K562 (cell line): Measurements from ENCODE around the gene PIF1. TPM values are rescaled to one million over a fixed set of nuclear protein-coding genes. Genes with fewer than 3 reads are reported as not detected.
A peak's percentile ranks its signal among the peaks of the same experiment; 100 is the strongest.

ENCODE experiments used
- CXXC5 ChIP-seq: fragments of 250-450 bp; sonication (Bioruptor Pico); IDR thresholded peaks from 2 replicates; pipeline ENCODE4 v1.8.0; 2022; ENCODE audit warnings: inconsistent platforms, mild to moderate bottlenecking, moderate library complexity
- ETV6 ChIP-seq, 3 experiments: fragments of 150-350 bp in 1 of 3; sonication (generic) in 1 of 3; formaldehyde crosslinking in 1 of 3; IDR thresholded peaks; 2 replicates each; pipeline versions ENCODE4 v1.6.1 to v1.8.0; 2014 to 2022; ENCODE audit warnings: borderline replicate concordance in 2 of 3, low read depth in 2 of 3, antibody characterized with exemption in 1 of 3, low read length in 1 of 3, mild to moderate bottlenecking in 1 of 3, missing genetic modification reagents in 1 of 3
- HNRNPH1 ChIP-seq: fragments of 200-400 bp; formaldehyde crosslinking; optimal IDR thresholded peaks from 2 replicates; pipeline ENCODE3; 2017; ENCODE audit warnings: low read depth, mild to moderate bottlenecking, low read length, moderate library complexity
- PHF20 ChIP-seq: fragments of 450-650 bp; IDR thresholded peaks from 2 replicates; pipeline ENCODE4 v1.6.1; 2018; ENCODE audit not compliant: partially characterized antibody
- polyA plus RNA-seq, 8 experiments: library from polyadenylated mRNA; depleted of rRNA in 4 of 8; stranded (reverse) in 5 of 8; unstranded in 3 of 8; fragments of >200 nt; fragmentation: Nextera tagmentation in 2 of 8; fragmentation: Illumina TruSeq in 1 of 8; extraction: Ambion mirVana in 2 of 8; extraction: Trizol in 1 of 8; gene quantifications; 2 replicates each; pipeline versions ENCODE4 v1.2.1 to v1.2.3, GENCODE V29; 2011 to 2014; ENCODE audit warnings: inconsistent platforms in 1 of 8, missing spikeins in 1 of 8
- total RNA-seq, 7 experiments: library from RNA; depleted of rRNA in 6 of 7; stranded (reverse); fragments of >200 nt in 6 of 7; fragmentation: Illumina TruSeq in 2 of 7; extraction: Trizol in 2 of 7; gene quantifications; 2 replicates each; pipeline versions ENCODE4 v1.2.1 to v1.2.3, GENCODE V29; 2011 to 2021; ENCODE audit warnings: low replicate concordance in 1 of 7
- TF ChIP-seq, protein P1 (sequence below): fragments of 450-650 bp; IDR thresholded peaks from 2 replicates; pipeline ENCODE4 v1.7.0; 2016; ENCODE audit warnings: borderline replicate concordance

The PIF1 gene
- total and polyA plus RNA-seq, 9 of the 15 experiments (the other 6 are each of a cell fraction or from before 2014, with no cell fraction given), result 1.1 to 37.9 (median 11.5) TPM

DNA sequence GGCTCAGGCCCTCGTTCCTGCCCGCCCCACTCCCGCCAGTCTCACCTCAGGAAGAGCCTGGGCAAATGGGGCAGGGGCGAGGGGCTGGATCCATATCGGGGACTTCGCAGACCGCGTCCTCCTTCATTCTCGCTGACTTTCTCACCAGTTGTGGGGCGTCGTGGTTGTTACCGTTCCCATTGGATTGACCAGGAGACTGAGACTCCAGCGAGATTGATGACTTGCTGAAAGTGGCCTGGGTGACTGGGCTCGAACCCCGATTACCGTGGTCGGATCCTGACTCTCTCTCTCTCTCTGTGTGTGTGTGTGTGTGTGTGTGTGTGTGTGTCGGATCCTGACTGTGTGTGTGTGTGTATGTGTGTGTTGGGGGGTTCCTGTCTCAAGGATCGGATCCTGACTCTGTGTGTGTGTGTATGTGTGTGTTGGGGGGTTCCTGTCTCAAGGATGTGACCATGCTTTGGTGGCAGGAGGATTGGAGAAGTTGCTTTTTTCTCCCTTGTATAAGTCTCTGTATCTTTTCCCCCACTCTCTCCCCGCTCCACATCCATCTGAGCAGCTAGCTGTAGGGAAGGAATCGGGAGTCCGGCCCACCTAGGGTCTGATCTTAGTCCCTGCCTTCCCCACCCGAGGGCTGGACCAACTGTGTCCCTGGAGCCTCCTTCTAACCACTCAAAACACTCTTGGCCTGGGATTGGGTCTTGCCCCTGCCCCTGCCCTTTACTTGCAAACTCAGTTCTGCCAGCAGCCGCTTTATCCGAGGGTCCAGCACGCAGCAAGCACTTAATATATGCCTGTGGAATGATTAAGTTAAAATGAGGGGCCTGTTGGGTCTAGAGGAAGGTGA, 16.9 kb upstream of the PIF1 start (continued):
- no peak for TF ChIP-seq HNRNPH1
- no peak for TF ChIP-seq ETV6 (IDR thresholded peaks at IDR 0.05; ENCODE audit: borderline replicate concordance in 1 of 2, low read depth in 2 of 2, low read length in 1 of 2)
- no peak for TF ChIP-seq ETV6 (CRISPR knock-in tag; IDR thresholded peaks at IDR 0.05; ENCODE audit: borderline replicate concordance)
- TF ChIP-seq PHF20, result peak; percentile 41
- TF ChIP-seq CXXC5 (CRISPR knock-in tag), result peak; percentile 15; the same call in 1 of the 2 replicates
- TF ChIP-seq, protein P1, sequence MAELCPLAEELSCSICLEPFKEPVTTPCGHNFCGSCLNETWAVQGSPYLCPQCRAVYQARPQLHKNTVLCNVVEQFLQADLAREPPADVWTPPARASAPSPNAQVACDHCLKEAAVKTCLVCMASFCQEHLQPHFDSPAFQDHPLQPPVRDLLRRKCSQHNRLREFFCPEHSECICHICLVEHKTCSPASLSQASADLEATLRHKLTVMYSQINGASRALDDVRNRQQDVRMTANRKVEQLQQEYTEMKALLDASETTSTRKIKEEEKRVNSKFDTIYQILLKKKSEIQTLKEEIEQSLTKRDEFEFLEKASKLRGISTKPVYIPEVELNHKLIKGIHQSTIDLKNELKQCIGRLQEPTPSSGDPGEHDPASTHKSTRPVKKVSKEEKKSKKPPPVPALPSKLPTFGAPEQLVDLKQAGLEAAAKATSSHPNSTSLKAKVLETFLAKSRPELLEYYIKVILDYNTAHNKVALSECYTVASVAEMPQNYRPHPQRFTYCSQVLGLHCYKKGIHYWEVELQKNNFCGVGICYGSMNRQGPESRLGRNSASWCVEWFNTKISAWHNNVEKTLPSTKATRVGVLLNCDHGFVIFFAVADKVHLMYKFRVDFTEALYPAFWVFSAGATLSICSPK, result 0 out of 2 replicates have a peak, but pooled peaks have one; percentile 79
